ENCODE data around the gene ACAP1. TPM values are rescaled to one million over a fixed set of nuclear protein-coding genes. Genes with fewer than 3 reads are reported as not detected.
"Not testable (repeated sequence)": the region's sequence is repeated elsewhere in the genome, so short reads cannot be mapped to it uniquely, and the experiment has no call there.

Gene ACAP1
- total and polyA plus RNA-seq, 9 of the 15 experiments (the other 6 are each of a cell fraction or from before 2014, with no cell fraction given) = 0.15 to 8.5 (median 2.4) TPM

GRCh38 chr17:7363311-7363710 is 27.0 kb downstream of the ACAP1 start:
- Histone ChIP-seq H3K9me1 (ENCODE audit: control insufficient read depth, insufficient read depth, low read length) (no peaks in the 10 kb centered on the region), H3K36me3 (ENCODE audit: control insufficient read depth, insufficient read depth, low read length) (no peaks in the 10 kb centered on the region), H2AFZ (ENCODE audit: low read depth, low read length) (no peak overlapping the region), H4K20me1 (replicated peaks; ENCODE audit: control insufficient read depth, insufficient read depth, low read length) (no peaks in the 10 kb centered on the region), H3K4me1 (replicated peaks in 1 of 2; ENCODE audit: control insufficient read depth in 2 of 2, insufficient read depth in 2 of 2, low read length in 2 of 2) (no peaks in the 10 kb centered on the region; a peak in 1 of 5 replicates), H3K27me3 (ENCODE audit: control insufficient read depth in 2 of 2, insufficient read depth in 2 of 2, low read length in 2 of 2) (no peaks in the 10 kb centered on the region), H3K4me2 (ENCODE audit: insufficient read depth, low read length) (no peak overlapping the region), H3K79me2 (ENCODE audit: control insufficient read depth, insufficient read depth, low read length) (no peaks in the 10 kb centered on the region), H3K9ac (ENCODE audit: insufficient read depth in 1 of 2, low read depth in 2 of 2, low read length in 2 of 2) (no peak overlapping the region), H3K9me3 (replicated peaks; ENCODE audit: control insufficient read depth, insufficient read depth, low read depth, low read length) (no peaks in the 10 kb centered on the region), H3K4me3 (no peak overlapping the region), H3K27ac (ENCODE audit: extremely low read depth, low read depth, low read length) (no peak overlapping the region)
- no peak for ATAC-seq
- intact Hi-C loops (cut with micrococcal nuclease) = no loop called here
- no peak for TF ChIP-seq PURB (CRISPR knock-in tag; IDR thresholded peaks at IDR 0.05; ENCODE audit: low read depth)
- TF ChIP-seq ZNF696 (CRISPR knock-in tag; conservative IDR thresholded peaks at IDR 0.05) = no peak
- no peak for TF ChIP-seq ZNF75A (CRISPR knock-in tag; IDR thresholded peaks at IDR 0.05)
- TF ChIP-seq HMBOX1 (IDR thresholded peaks at IDR 0.05) = no peak
- peak; percentile 57 for TF ChIP-seq EGR1 (conservative IDR thresholded peaks at IDR 0.05)
- no peak for TF ChIP-seq SMARCC2 (IDR thresholded peaks at IDR 0.05; ENCODE audit: low read depth)
- in situ Hi-C loops (cut with MboI) = no loop called here
- BruUV-seq (replicated peaks) = no TSS peak
- ChIA-PET POLR2A (interaction anchor here (0.6 kb wide), 1 partner anchor 11 kb away, joined by 4 read pairs; no protein-coding TSS in a partner anchor), CTCF (ENCODE audit: low intra/inter-chr PET ratio) (no interaction called here)
- 22% methylated on average over 6 of the region's 6 CpGs for WGBS (ENCODE audit: insufficient coverage, low coverage, missing lambda C conversion rate)
- no peak for FAIRE-seq
- DNase-seq (ENCODE audit: extremely low read depth in 1 of 4, low spot score in 3 of 4) = no peak

- H2AFZ ChIP-seq (ENCODE audit: low read depth, low read length) = 0 out of 2 replicates have a peak overlapping the region, but pooled peaks have one; percentile 55
- in situ Hi-C loops (cut with MboI); H3K36me3 ChIP-seq (ENCODE audit: control insufficient read depth, insufficient read depth, low read length); CTCF ChIA-PET (ENCODE audit: low intra/inter-chr PET ratio); H3K27me3 ChIP-seq (ENCODE audit: control insufficient read depth in 2 of 2, insufficient read depth in 2 of 2, low read length in 2 of 2); H3K4me1 ChIP-seq (replicated peaks in 1 of 2; ENCODE audit: control insufficient read depth in 2 of 2, insufficient read depth in 2 of 2, low read length in 2 of 2); H4K20me1 ChIP-seq (replicated peaks; ENCODE audit: control insufficient read depth, insufficient read depth, low read length); H3K4me2 ChIP-seq (ENCODE audit: insufficient read depth, low read length); H3K27ac ChIP-seq (ENCODE audit: extremely low read depth, low read depth, low read length); H3K9me3 ChIP-seq (replicated peaks; ENCODE audit: control insufficient read depth, insufficient read depth, low read depth, low read length); H3K9me1 ChIP-seq (ENCODE audit: control insufficient read depth, insufficient read depth, low read length); BruUV-seq (replicated peaks); intact Hi-C loops (cut with micrococcal nuclease); H3K79me2 ChIP-seq (ENCODE audit: control insufficient read depth, insufficient read depth, low read length); H3K4me3 ChIP-seq; H3K9ac ChIP-seq (ENCODE audit: insufficient read depth in 1 of 2, low read depth in 2 of 2, low read length in 2 of 2): not testable (repeated sequence)
- ATAC-seq = peak; percentile 92
- WGBS (ENCODE audit: insufficient coverage, low coverage, missing lambda C conversion rate) = 11% methylated on average over 6 of the region's 7 CpGs
- DNase-seq (ENCODE audit: extremely low read depth in 1 of 4, low spot score in 3 of 4) = peak in 1 of 4 experiments; percentile 60
- peak; percentile 99 for FAIRE-seq
- POLR2A ChIA-PET = interaction anchor here (0.5 to 1.5 kb wide), 4 partner anchors 13 to 207 kb away, joined by 3 to 6 read pairs (median 3); partner anchors contain the start of gene SLC2A4
Observed at GRCh38 chr17:7365963-7366362, 29.6 kb downstream of the ACAP1 start.

All from K562 (cell line).